CD14-positive monocyte (primary cell): ENCODE results near the gene EML6. TPM values are rescaled to one million over a fixed set of nuclear protein-coding genes. Genes with fewer than 3 reads are reported as not detected.

Source experiments
- DNase-seq, 3 donors: peaks; one replicate each; pipeline ENCODE4 v3.0.0-alpha.2; 2011 to 2022
- H2AFZ ChIP-seq: 2 replicates; pipeline ENCODE4 v1.6.0; 2012; ENCODE audit warnings: mild to moderate bottlenecking, low read depth, low read length, inconsistent platforms; ENCODE audit not compliant: insufficient read depth, poor library complexity, severe bottlenecking
- H3K27ac ChIP-seq, 2 donors: 1 replicate in 1 of 2; 2 replicates in 1 of 2; pipeline ENCODE4 v1.5.1; 2012 to 2013; ENCODE audit warnings: low read length in 2 of 2, control low read depth in 1 of 2, inconsistent platforms in 1 of 2, low read depth in 1 of 2, mild to moderate bottlenecking in 1 of 2
- H3K27me3 ChIP-seq, 2 donors: one replicate each; pipeline versions ENCODE4 v1.6.0 to v1.6.1; 2011 to 2013; ENCODE audit warnings: low read length in 2 of 2; ENCODE audit not compliant: control insufficient read depth in 2 of 2, insufficient read depth in 2 of 2
- H3K36me3 ChIP-seq, 2 donors: replicated peaks in 1 of 2; 1 replicate in 1 of 2; 2 replicates in 1 of 2; pipeline versions ENCODE4 v1.5.1 to v1.6.1; 2012 to 2013; ENCODE audit warnings: low read length in 2 of 2, control low read depth in 1 of 2, inconsistent platforms in 1 of 2, mild to moderate bottlenecking in 1 of 2; ENCODE audit not compliant: insufficient read depth in 2 of 2, control insufficient read depth in 1 of 2
- H3K4me1 ChIP-seq, 2 donors: 1 replicate in 1 of 2; 2 replicates in 1 of 2; pipeline versions ENCODE4 v1.5.1 to v1.6.1; 2012 to 2013; ENCODE audit warnings: low read length in 2 of 2, control low read depth in 1 of 2, inconsistent platforms in 1 of 2, mild to moderate bottlenecking in 1 of 2, moderate library complexity in 1 of 2; ENCODE audit not compliant: insufficient read depth in 2 of 2, control insufficient read depth in 1 of 2
- H3K4me2 ChIP-seq: replicated peaks from 2 replicates; pipeline ENCODE3; 2012; ENCODE audit warnings: low read length, moderate library complexity, mild to moderate bottlenecking; ENCODE audit not compliant: poor library complexity, severe bottlenecking; ENCODE audit errors: extremely low read depth
- H3K4me3 ChIP-seq, 3 experiments: fragments of 200-600 bp in 1 of 3; sonication (generic) in 1 of 3; replicated peaks in 1 of 3; 1 replicate in 2 of 3; 2 replicates in 1 of 3; pipeline ENCODE4 v1.5.1; 2011 to 2013; ENCODE audit warnings: low read length in 3 of 3, mild to moderate bottlenecking in 3 of 3, control low read depth in 2 of 3, low read depth in 2 of 3, inconsistent platforms in 1 of 3, moderate library complexity in 1 of 3
- H3K79me2 ChIP-seq: 2 replicates; pipeline ENCODE4 v1.6.0; 2012; ENCODE audit warnings: mild to moderate bottlenecking, control low read depth, inconsistent platforms, low read length, moderate library complexity; ENCODE audit not compliant: insufficient read depth
- H3K9ac ChIP-seq: 2 replicates; pipeline ENCODE4 v1.6.0; 2017; ENCODE audit warnings: low read length, mild to moderate bottlenecking; ENCODE audit not compliant: insufficient read depth, poor library complexity, severe bottlenecking
- H3K9me3 ChIP-seq, 2 donors: replicated peaks in 1 of 2; 1 replicate in 1 of 2; 2 replicates in 1 of 2; pipeline versions ENCODE4 v1.5.1 to v1.6.1; 2012 to 2013; ENCODE audit warnings: low read length in 2 of 2, control low read depth in 1 of 2; ENCODE audit not compliant: control insufficient read depth in 1 of 2, insufficient read depth in 1 of 2
- H4K20me1 ChIP-seq: 2 replicates; pipeline ENCODE4 v1.6.0; 2012; ENCODE audit warnings: mild to moderate bottlenecking, low read length, control low read depth, moderate library complexity; ENCODE audit not compliant: insufficient read depth
- H3K27ac Mint-ChIP-seq, 7 donors: one replicate each; pipeline ENCODE4 v1.8.0; 2020; ENCODE audit warnings: mild to moderate bottlenecking in 7 of 7, mixed read lengths in 7 of 7, moderate library complexity in 6 of 7, inconsistent platforms in 2 of 7
- H3K27me3 Mint-ChIP-seq, 3 donors: one replicate each; pipeline ENCODE4 v1.8.0; 2021 to 2022; ENCODE audit warnings: low read depth in 3 of 3, mild to moderate bottlenecking in 3 of 3, mixed read lengths in 3 of 3, moderate library complexity in 3 of 3, inconsistent platforms in 1 of 3
- H3K36me3 Mint-ChIP-seq, 2 donors: one replicate each; pipeline ENCODE4 v1.8.0; 2020; ENCODE audit warnings: mixed read lengths in 2 of 2, inconsistent platforms in 1 of 2, mild to moderate bottlenecking in 1 of 2
- H3K4me1 Mint-ChIP-seq: one replicate; pipeline ENCODE4 v1.8.0; 2020; ENCODE audit warnings: mild to moderate bottlenecking, mixed read lengths
- H3K4me3 Mint-ChIP-seq, 2 donors: one replicate each; pipeline ENCODE4 v1.8.0; 2020; ENCODE audit warnings: mild to moderate bottlenecking in 2 of 2, mixed read lengths in 2 of 2, moderate library complexity in 1 of 2
- H3K9me3 Mint-ChIP-seq, 7 donors: one replicate each; pipeline ENCODE4 v1.8.0; 2020 to 2022; ENCODE audit warnings: mixed read lengths in 7 of 7, mild to moderate bottlenecking in 6 of 7, moderate library complexity in 6 of 7, inconsistent platforms in 2 of 7
- WGBS: methylation state at CpG from one replicate; pipeline ENCODE4 v1.1.5; 2013; ENCODE audit warnings: missing lambda C conversion rate; ENCODE audit not compliant: insufficient coverage; 5-methylcytosine and 5-hydroxymethylcytosine counted together
- intact Hi-C, 2 donors: fragments of 100-400 bp; cut with micrococcal nuclease; formaldehyde crosslinking; loops; one replicate each; pipeline versions ENCODE4 v1.15.0 to v1.15.1; 2023
- polyA plus RNA-seq, 3 donors: library from polyadenylated mRNA; depleted of rRNA in 1 of 3; unstranded in 2 of 3; stranded (reverse) in 1 of 3; fragments of 300-500 nt in 2 of 3; fragments of >200 nt in 1 of 3; fragmentation: Illumina TruSeq in 2 of 3; gene quantifications; 1 replicate in 2 of 3; 2 replicates in 1 of 3; pipeline ENCODE4 v1.2.3, GENCODE V29; 2012 to 2021
- TF ChIP-seq, protein P1 (sequence below): fragments of 200-600 bp; IDR thresholded peaks from one replicate; pipeline ENCODE4 v1.8.0; 2022; ENCODE audit warnings: antibody characterized with exemption, mild to moderate bottlenecking

The EML6 gene
- polyA plus RNA-seq, 3 donors: 0.79 TPM; not detected in 2

- Histone ChIP-seq H3K27me3 (no peaks in the 10 kb centered on the region), H3K9me3 (peaks cover 4 to 6% of the 10 kb centered on the region in 2 donors), H4K20me1 (no peaks in the 10 kb centered on the region), H3K4me2 (no peak overlapping the region), H2AFZ (no peak overlapping the region), H3K4me3 (no peak overlapping the region), H3K79me2 (no peaks in the 10 kb centered on the region), H3K9ac (no peak overlapping the region), H3K27ac (no peak overlapping the region), H3K4me1 (no peaks in the 10 kb centered on the region), H3K36me3 (no peaks in the 10 kb centered on the region)
- Mint-ChIP-seq H3K27me3 (peaks cover 0 to 2% (median 1%) of the 10 kb centered on the region in 3 donors), H3K36me3 (no peaks in the 10 kb centered on the region), H3K27ac (no peak overlapping the region), H3K9me3 (peaks cover 1 to 8% (median 3%) of the 10 kb centered on the region in 7 donors), H3K4me3 (no peak overlapping the region), H3K4me1 (peaks cover 2% of the 10 kb centered on the region)
- TF ChIP-seq, protein P1, sequence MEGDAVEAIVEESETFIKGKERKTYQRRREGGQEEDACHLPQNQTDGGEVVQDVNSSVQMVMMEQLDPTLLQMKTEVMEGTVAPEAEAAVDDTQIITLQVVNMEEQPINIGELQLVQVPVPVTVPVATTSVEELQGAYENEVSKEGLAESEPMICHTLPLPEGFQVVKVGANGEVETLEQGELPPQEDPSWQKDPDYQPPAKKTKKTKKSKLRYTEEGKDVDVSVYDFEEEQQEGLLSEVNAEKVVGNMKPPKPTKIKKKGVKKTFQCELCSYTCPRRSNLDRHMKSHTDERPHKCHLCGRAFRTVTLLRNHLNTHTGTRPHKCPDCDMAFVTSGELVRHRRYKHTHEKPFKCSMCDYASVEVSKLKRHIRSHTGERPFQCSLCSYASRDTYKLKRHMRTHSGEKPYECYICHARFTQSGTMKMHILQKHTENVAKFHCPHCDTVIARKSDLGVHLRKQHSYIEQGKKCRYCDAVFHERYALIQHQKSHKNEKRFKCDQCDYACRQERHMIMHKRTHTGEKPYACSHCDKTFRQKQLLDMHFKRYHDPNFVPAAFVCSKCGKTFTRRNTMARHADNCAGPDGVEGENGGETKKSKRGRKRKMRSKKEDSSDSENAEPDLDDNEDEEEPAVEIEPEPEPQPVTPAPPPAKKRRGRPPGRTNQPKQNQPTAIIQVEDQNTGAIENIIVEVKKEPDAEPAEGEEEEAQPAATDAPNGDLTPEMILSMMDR: no peak
- DNase-seq: no peak
- WGBS: no CpG with 5 or more reads among the region's 2 CpGs
- intact Hi-C loops: no loop called here
Measured at GRCh38 chr2:54770211-54770610, 46.7 kb downstream of the EML6 start.

DNA sequence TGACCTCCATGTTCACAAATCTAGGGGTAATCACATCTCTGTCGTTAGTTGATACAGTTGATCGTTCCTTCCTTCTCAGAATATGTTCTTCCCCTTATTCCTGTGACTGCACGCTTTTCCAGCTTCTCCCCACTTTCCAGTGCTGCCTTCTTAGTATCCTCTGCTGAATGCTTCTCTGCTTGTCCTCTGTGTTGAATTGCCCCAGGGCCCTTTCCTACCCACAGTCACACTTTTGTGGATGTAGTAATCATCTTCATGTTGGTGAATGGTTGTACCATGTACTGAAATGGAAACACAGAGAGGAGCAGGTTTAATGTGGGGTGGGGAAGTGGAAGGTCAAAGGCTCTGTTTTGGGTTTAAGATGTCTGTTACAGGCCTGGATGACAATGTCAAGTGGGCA lies 47.2 kb downstream of the EML6 start:
- Mint-ChIP-seq H3K27me3 (peaks cover 0 to 2% (median 1%) of the 10 kb centered on the region in 3 donors), H3K9me3 (peaks cover 4 to 10% (median 6%) of the 10 kb centered on the region in 7 donors), H3K27ac (no peak overlapping the region), H3K4me1 (peaks cover 2% of the 10 kb centered on the region), H3K36me3 (no peaks in the 10 kb centered on the region), H3K4me3 (no peak overlapping the region)
- H3K4me1 ChIP-seq: no peaks in the 10 kb centered on the region
- 100% methylated on average over 3 of the region's 3 CpGs for WGBS
- H3K27ac ChIP-seq: no peak overlapping the region
- no peak overlapping the region for H3K4me2 ChIP-seq
- H3K27me3 ChIP-seq: no peaks in the 10 kb centered on the region
- H3K4me3 ChIP-seq: no peak overlapping the region
- DNase-seq: no peak
- no peak overlapping the region for H2AFZ ChIP-seq
- H4K20me1 ChIP-seq: no peaks in the 10 kb centered on the region
- no peaks in the 10 kb centered on the region for H3K36me3 ChIP-seq
- TF ChIP-seq, protein P1: no peak
- peaks cover 8 to 10% of the 10 kb centered on the region in 2 donors for H3K9me3 ChIP-seq
- no peak overlapping the region for H3K9ac ChIP-seq
- intact Hi-C loops: no loop called here
- H3K79me2 ChIP-seq: no peaks in the 10 kb centered on the region
